ENCODE data around the gene DDX25.
"Not testable (repeated sequence)": the region's sequence is repeated elsewhere in the genome, so short reads cannot be mapped to it uniquely, and the experiment has no call there.

GRCh38 chr11:125857670-125858069, 46.6 kb upstream of the DDX25 start:
- TF ChIP-seq ZFP91 (CRISPR knock-in tag; IDR thresholded peaks at IDR 0.05; ENCODE audit: borderline replicate concordance); CTCF (CRISPR knock-in tag; IDR thresholded peaks at IDR 0.05): not testable (repeated sequence)
